Measurements from ENCODE around the gene PDCL2. TPM values are rescaled to one million over a fixed set of nuclear protein-coding genes. Genes with fewer than 3 reads are reported as not detected.

Gene PDCL2
- polyA plus RNA-seq, 4 donors, result not detected

Other genes starting within 250 kb of the PDCL2 start
- 10 to 100 TPM in 1 of 4 donors, 1 to 10 TPM in 3; 4.6 to 21.9 (median 9.5) TPM for gene SRD5A3, start 246.0 kb downstream of the PDCL2 start, polyA plus RNA-seq
- gene TMEM165, start 196.3 kb downstream of the PDCL2 start, polyA plus RNA-seq, result 10 to 100 TPM; 26.7 to 52.4 (median 36.6) TPM
- 10 to 100 TPM in 1 of 4 donors, 1 to 10 TPM in 3; 5.7 to 15.5 (median 7.0) TPM for gene CLOCK, start 45.3 kb downstream of the PDCL2 start, polyA plus RNA-seq
- gene NMU, start 44.1 kb upstream of the PDCL2 start, polyA plus RNA-seq, result 10 to 100 TPM in 1 of 4 donors, under 1 TPM in 1, not detected in 2; 0.24 to 28.3 TPM
- gene EXOC1L, start 227.5 kb upstream of the PDCL2 start, polyA plus RNA-seq, result under 1 TPM in 1 of 4 donors, not detected in 3; 0.31 TPM

Measured in small intestine (tissue), 4 donors.